ENCODE results near the gene TMEM151B. TPM values are rescaled to one million over a fixed set of nuclear protein-coding genes. Genes with fewer than 3 reads are reported as not detected.
"Not testable (repeated sequence)": the region's sequence is repeated elsewhere in the genome, so short reads cannot be mapped to it uniquely, and the experiment has no call there.

Gene TMEM151B
- total RNA-seq = not detected in 2 replicates

DNA sequence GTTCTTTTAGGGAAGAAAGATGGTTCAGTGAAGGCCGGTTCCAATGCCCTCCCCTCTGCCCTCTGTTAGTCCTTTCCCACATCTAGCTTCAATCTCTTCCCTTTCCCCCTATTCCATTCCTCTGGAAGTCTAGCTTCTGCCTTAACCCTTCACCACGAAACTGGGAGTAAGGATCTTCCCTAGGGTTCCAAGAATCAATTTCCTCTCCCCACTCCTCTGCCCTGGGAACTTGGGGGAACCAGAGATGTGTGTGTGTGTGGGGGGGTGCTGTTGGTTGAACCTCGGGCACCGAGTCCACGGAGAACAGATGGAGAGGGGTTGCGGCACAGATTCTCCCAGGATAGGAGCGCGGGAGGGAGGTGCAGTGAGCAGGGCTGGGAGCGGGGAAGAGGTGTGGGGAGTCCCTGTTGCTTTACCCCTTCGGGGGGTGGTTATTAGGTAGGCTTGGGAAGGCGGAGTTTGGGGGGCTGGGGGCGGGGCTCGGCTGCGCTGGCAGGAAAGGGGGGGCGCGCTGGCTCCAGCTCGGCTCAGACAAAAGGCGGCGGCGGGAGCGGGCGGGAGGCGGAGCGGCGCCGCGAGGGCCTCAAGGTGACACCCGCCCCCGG is at the start of gene TMEM151B:
Gene TMEM151B (plus strand): TSS at position 530 of the 605 bp plus-strand sequence. CDS start 293 bp downstream, outside the sequence.
- no peak for DNase-seq (ENCODE audit: low read depth in 2 of 2)

DNA sequence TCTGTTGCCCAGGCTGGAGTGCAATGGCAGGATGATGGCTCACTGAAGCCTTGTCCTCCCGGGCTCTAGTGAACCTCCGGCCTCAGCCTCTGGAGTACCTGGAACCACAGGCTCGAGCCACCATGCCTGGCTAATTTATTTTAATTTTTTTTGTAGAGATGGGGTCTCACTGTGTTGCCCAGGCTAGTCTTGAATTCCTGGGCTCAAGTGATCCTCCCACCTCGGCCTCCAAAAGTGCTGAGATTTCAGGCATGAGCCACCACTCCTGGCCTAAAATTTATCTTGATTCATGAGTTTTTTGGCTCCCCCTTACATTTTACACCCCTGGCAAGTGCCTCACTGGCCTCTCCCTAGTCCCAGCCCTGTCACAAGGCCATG is 49.3 kb upstream of the TMEM151B start:
- no peak for DNase-seq (ENCODE audit: low read depth in 2 of 2)

- peak; percentile 79 to 96 for DNase-seq (ENCODE audit: low read depth in 2 of 2)
Measured at GRCh38 chr6:44221291-44221960, 48.8 kb upstream of the TMEM151B start.

- DNase-seq (ENCODE audit: low read depth in 2 of 2) = peak; percentile 36 to 75
Measured at GRCh38 chr6:44221961-44222335, 48.3 kb upstream of the TMEM151B start.

GRCh38 chr6:44222486-44223318 is 47.5 kb upstream of the TMEM151B start:
- peak in 1 of 2 donors; percentile 45 for DNase-seq (ENCODE audit: low read depth in 2 of 2)

GRCh38 chr6:44223319-44224028 is 46.8 kb upstream of the TMEM151B start, which contains the start of gene SLC29A1:
TSS of gene SLC29A1 (plus strand) at chr6:44223595. CDS start at chr6:44227314, 3,719 bp downstream.
- peak in 1 of 2 donors; percentile 78 for DNase-seq (ENCODE audit: low read depth in 2 of 2)

- peak in 1 of 2 donors; percentile 57 for DNase-seq (ENCODE audit: low read depth in 2 of 2)
Measured at GRCh38 chr6:44224029-44224964, 46.0 kb upstream of the TMEM151B start.

GRCh38 chr6:44224965-44225305 is 45.3 kb upstream of the TMEM151B start:
- DNase-seq (ENCODE audit: low read depth in 2 of 2) = no peak

GRCh38 chr6:44225579-44226325 is 44.5 kb upstream of the TMEM151B start:
- DNase-seq (ENCODE audit: low read depth in 2 of 2) = no peak

DNA sequence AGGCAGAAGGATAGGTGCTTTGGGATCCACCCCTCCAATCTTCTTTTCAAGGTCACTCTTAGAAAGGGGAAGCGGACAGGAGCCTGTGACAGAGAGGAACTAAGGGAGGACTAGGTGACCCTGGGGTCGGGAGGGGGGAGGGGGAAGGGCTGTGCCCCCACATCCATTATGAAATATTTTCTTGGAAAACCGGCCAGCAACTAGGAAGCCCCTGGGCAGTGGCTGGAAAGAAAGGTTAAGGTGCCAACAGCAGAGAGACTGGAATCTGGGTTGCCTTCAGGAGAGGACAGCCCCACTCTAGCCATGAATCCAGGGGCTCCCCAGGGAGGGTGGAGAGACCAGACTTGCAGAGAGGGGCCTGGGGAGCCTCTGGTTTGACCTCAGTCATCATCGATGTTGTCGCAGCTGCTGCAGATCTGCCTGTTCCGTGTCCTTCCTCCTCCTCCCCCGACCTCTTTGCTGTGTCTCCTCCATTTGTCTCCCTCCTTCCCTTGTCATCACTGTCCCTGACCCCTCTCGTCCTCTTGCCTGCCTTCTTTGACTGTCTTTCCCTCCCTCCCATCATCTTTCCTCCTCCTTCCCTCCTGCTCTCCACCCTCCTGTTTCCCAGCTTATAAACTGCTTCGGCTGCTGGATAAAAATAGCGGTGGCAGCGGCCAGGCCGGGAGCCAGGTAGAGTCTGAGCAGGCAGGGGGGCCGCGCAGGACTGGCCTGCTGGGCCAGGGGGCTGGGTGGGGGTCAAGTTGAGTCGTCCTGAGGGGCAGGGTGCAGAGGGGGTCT is 43.7 kb upstream of the TMEM151B start:
- DNase-seq (ENCODE audit: low read depth in 2 of 2) = no peak

- DNase-seq (ENCODE audit: low read depth in 2 of 2) = no peak
Measured at GRCh38 chr6:44227148-44227793, 43.0 kb upstream of the TMEM151B start.

- DNase-seq (ENCODE audit: low read depth in 2 of 2) = no peak
Measured at GRCh38 chr6:44228031-44228430, 42.2 kb upstream of the TMEM151B start.

GRCh38 chr6:44228433-44228832 is 41.8 kb upstream of the TMEM151B start:
- DNase-seq (ENCODE audit: low read depth in 2 of 2) = no peak

GRCh38 chr6:44228836-44229235 is 41.4 kb upstream of the TMEM151B start:
- DNase-seq (ENCODE audit: low read depth in 2 of 2) = no peak

DNA sequence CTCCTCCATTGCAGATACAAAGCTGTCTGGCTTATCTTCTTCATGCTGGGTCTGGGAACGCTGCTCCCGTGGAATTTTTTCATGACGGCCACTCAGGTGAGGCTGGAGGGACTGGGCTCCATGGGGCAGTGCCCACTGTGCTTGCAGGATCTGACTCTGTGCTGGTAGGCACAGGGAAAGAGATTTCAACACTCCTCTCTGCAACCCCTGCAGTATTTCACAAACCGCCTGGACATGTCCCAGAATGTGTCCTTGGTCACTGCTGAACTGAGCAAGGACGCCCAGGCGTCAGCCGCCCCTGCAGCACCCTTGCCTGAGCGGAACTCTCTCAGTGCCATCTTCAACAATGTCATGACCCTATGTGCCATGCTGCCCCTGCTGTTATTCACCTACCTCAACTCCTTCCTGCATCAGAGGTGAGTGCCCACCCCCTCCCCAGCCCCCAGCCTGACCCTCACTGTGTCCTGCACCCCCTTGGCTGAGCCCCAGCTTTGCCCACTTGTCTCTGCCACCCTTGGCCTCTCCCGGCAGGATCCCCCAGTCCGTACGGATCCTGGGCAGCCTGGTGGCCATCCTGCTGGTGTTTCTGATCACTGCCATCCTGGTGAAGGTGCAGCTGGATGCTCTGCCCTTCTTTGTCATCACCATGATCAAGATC is 40.7 kb upstream of the TMEM151B start:
- DNase-seq (ENCODE audit: low read depth in 2 of 2) = no peak

DNA sequence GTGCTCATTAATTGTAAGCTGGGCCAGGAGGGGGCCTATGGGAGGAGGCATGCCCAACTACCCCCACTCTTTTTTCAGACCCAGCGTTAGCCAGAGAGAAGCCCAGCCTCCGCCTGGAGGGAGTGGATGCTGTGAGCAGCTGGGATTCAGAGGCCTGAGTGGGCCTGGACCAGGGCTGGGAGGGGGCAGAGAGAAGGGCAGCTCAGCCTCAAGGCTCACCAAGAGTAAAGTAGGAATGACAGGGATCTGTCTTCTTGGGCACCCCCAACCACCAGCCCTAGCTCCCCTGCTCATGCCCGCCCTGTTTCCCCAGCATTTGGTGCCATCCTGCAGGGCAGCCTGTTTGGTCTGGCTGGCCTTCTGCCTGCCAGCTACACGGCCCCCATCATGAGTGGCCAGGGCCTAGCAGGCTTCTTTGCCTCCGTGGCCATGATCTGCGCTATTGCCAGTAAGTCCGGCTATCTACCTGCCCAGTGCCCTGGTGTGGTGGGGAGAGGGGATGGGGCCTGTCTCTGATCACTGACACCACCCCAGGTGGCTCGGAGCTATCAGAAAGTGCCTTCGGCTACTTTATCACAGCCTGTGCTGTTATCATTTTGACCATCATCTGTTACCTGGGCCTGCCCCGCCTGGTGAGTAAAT is 40.1 kb upstream of the TMEM151B start:
- no peak for DNase-seq (ENCODE audit: low read depth in 2 of 2)

DNA sequence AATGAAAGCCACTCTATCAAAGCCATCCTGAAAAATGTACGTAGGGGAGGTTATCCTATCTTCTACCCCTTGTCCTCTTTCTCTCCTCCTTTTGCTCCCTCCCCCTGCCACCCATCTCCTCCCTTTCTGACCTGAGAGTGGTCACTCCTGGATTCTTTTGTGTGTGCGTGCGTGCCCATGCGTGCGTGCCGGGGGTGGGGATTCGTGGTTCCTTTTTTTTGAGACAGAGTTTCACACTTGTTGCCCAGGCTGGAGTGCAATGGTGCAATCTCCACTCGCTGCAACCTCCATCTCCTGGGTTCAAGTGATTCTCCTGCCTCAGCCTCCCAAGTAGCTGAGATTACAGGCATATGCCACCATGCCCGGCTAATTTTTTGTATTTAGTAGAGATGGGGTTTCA is 38.8 kb upstream of the TMEM151B start:
- not testable (repeated sequence) for DNase-seq (ENCODE audit: low read depth in 2 of 2)

Data from dermis microvascular lymphatic vessel endothelial cell (primary cell).